HG03520 (cell line): ENCODE data around the gene ZDHHC14.
"Not testable (repeated sequence)": the region's sequence is repeated elsewhere in the genome, so short reads cannot be mapped to it uniquely, and the experiment has no call there.

ENCODE experiments used
- ATAC-seq: cut with Tn5 transposase; IDR thresholded peaks from one replicate; pipeline ENCODE4 v1.9.1; 2021; ENCODE audit warnings: mild to moderate bottlenecking, moderate library complexity; ENCODE audit not compliant: unreplicated experiment

Gene ZDHHC14

GRCh38 chr6:157676241-157676640, 295.3 kb downstream of the ZDHHC14 start:
- no peak for ATAC-seq

DNA sequence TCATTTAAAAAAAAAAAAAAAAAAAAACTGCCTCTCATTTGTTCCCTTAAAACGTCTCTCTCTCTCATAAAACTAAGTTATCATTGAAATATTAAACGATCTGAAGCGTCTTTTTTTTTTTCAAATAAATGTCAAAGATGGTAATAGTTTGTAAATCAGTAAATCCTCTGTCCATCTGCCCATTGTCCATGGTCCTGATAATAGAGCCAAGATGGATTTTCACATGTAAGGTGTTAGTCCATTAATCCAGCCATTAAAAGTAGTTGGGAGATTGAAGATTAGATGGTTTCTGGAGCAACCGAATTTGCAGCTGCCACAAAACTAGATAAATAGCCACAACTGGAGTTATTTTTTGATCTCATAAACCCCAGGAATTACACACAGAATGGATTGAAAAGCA, 296.2 kb downstream of the ZDHHC14 start:
- ATAC-seq, result no peak

- no peak for ATAC-seq
Observed at GRCh38 chr6:157679605-157680580, 298.9 kb downstream of the ZDHHC14 start.

DNA sequence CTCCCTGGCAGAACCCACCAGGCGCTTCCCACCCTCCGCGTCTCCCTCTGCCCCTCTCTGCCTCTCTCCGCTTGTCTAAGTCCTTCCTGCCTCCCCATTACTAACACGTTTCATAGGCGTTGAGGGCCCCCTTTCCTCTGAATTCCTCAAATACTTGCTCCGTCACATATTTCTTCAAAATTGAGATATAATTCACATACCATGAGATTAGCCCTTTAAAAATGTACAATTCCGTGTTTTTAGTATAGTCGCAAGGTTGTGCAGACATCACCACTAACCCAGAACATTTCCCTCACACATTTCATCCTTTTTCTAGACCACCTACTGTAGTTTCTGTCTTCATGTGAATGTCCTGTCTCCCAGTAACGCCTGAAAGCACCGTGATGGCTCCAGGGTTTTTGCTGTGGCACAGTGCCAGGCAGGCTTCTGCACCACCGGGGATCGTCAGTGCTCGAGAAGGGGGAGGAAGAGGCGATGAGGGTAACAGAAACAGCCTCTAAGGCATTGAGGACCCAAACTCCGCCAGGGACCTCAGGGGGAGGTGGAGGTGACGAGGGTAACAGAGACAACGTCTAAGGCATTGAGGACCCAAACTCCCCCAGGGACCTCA, 300.2 kb downstream of the ZDHHC14 start:
- no peak for ATAC-seq

DNA sequence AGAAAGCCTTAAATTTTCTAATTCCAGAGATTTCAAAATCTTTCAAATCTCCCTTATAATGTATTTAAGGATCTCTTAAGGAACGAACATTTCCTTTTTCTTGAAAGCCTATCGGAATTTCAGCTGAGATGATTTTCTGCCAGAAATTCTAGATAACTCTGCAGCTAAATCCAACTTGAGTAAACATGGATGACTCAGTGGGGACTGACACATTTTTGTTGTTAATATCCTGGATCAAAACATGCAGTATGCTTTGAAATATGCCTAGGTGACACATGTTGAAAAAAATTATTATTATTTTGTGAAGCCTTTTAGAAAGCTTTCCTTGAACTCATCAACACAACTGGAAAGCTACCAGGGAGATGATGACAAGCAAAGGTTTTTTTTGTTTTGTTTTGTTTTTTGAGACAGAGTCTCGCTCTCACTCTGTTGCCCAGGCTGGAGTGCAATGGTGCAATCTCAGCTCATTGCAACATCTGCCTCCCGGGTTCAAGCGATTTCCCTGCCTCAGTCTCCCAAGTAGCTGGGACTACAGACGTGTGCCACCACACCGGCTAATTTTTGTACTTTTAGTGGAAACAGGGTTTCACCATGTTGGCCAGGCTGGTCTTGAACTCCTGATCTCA, 302.0 kb downstream of the ZDHHC14 start:
- ATAC-seq, result no peak

DNA sequence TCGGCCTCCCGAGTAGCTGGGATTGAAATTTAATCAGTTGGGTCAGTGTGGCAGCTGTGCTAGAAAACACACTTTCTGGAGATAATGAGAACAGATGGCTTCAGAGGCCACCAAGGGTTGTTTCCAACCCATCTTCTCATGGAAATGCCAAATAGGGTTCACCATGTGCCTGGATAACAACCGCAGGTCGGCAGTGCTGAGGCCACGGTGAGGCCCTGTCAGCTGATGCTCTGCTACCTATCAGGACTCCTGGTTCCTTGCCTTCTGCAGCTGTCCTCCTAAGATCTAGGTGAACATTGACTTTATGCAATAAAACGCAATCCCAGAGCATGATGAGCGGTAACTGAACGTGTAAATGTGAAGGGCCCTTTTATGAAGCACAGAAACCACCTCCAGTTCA, 302.7 kb downstream of the ZDHHC14 start:
- ATAC-seq, result no peak

DNA sequence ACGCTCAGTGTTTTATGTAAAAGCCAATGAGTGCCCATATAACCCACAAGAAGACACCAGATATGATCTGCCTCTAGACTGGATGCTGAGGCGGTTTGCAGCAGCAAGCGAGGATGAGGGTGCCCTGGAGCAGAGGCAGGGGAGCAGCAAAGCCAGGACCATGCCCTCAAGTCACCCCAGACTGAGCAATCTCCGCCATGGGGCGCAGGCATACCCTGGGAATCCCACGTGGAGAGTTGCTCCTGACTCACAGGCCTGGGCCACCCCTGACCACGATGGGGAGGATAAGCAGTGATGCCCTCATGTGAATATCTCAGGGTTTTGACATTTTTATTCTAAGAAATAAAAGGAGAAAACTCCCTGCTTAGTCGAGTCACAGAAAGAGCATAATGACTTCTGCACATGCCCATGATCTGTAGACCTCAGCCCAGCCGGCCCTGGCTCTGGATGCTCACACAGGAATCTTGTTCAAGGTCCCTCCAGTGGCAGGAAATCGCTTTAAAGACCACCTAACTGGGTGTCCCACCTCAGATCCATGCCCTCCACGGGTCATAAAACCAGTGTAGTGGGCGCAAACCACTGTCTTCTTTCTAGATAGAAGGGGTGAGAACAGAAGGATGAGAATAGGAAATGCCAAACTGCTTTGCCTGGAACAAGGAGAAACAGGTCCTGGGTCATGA, 303.8 kb downstream of the ZDHHC14 start:
- ATAC-seq, result no peak

DNA sequence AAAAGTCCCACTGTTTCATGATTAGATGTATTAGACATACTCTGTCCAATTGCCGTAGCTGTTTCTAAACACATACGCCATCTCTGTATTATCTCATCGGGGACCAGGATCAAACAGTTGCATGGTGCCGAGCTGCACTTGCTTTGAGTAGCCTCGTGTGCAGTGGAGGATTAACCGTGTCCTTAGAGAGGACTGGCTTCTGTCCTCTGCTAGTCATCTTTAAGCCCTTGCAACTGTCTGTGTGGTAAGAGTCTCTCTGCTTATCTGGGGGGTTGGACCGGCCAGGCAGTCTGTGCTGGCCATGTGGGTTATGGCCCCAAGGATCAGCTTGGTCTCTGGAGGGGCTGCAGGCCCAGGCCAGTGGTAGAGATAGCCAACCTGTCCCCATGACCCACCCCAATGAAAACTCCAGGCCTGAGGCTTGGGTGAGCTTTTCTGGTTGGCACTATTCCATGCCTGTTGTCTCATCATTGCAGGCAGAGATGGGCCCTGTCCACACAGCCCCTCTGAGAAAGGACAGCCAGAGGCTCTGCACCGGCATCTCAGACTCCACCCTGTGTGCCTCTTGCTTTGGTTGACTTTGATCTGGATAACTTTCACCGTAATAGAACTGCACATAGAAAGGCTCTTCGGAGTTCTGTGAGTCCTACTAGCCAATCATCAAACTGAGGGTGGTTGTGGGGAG, 304.7 kb downstream of the ZDHHC14 start:
- ATAC-seq, result no peak

DNA sequence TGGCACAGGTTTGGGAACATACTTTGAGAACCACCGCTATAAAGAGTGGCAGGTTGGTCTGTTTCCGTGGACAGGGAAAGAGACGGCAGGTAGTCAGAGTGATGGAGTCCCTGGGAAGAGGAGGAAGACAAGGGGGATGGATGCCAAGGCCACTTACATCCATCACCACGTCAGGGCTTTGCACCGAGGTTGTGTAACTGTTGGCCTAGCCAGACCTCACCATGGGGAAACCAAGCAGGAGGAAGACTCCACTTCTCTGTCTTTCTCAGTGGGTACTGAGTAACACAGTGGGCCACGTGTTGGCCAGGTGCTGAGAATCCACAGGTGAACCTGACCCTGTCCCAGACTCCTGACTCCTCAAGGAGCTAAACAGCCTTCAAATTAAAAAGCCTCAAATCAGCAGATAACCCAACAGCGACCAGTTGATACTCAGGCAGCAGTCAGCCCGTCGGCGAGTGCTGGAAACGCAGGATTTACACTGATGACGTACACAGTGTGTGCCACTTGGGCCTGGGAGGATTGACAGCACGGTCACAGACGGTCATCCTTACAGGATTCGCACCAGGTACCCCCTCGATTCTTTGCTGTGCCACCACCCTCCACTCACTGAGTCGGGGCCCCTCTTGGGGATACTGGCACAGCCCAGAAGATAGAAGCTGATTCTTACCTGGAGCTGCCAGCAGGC, 307.4 kb downstream of the ZDHHC14 start:
- no peak for ATAC-seq

DNA sequence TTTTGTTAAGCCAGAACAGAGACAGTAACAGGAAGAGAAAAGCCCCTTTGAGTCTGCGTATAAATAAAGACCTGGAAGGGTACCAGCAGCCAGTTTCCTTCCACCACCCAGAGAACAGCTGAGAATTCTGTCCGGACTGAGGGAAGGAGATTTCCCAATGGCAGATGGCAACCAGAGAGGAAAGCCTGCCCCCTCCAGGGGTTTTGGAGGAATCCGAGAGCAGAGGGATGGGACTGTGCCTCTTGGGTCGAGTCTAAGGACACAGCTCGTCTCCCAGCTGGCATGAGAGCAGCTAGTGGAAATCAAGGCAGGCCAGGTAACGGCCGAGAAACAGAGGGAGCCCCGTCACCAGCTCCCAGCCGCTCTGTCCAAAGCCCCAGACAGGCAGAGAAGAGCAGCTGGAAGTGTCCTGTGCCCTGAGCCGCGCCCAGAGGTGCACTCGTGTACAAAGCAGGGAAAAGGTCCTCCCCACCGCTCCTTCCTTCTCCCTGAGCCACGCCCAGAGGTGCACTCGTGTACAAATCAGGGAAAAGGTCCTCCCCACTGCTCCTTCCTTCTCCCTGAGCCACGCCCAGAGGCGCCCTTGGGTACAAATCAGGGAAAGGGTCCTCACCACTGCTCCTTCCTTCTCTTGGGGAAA, 308.1 kb downstream of the ZDHHC14 start:
- ATAC-seq, result no peak

DNA sequence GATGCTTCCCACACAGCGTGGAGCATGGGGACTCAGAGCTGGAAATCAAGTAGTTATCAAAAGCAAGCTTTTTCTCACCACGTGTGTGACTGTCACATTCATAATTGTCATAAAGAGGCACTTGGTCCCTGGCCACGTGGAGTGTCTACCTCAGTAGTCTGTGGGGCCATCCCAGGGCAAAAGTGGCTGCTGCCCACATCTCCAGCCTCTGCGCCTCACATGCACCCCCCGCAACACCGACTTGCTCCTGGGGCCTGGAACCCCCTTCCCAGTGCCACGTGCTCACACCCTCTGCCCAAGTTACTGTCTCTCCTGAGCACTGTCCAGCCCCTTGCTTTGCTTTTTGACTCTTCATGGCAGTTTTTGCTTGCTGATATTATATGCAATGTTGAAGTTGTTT, 308.9 kb downstream of the ZDHHC14 start:
- ATAC-seq, result no peak

DNA sequence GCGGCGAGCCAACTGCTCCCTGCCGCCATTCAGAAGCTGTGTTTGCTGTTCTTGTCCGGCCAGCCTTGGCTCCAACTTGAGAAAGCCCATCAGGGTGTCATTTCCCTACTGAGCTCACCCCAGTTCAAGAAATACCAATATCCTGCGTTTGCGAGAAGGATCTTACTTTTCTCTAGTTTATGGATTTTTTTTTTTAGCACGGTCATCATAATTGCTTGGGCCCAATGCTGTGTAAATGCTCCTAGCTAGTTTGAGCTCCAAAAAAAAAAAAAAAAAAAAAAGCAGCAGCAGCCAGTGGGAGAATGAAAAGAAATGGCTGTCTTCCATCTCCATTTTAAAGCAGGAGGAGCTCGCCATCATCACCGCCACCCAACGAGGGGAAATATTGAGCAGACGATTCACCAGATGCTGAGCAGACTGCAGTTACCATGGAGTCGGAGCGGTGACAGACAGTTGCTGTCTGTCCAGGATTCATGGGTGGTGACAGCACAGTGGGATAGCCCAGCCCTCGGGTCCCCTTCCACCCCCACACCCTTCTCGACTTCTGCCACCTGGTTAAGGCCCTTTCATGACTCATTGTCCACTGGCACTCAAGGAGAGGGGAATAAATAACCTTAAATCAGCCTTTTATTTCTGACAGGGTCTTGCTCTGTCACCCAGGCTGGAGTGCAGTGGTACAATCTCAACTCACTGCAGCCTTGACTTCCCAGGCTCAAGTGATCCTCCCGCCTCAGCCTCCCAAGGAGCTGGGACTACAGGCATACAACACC, 309.6 kb downstream of the ZDHHC14 start:
- ATAC-seq, result no peak

DNA sequence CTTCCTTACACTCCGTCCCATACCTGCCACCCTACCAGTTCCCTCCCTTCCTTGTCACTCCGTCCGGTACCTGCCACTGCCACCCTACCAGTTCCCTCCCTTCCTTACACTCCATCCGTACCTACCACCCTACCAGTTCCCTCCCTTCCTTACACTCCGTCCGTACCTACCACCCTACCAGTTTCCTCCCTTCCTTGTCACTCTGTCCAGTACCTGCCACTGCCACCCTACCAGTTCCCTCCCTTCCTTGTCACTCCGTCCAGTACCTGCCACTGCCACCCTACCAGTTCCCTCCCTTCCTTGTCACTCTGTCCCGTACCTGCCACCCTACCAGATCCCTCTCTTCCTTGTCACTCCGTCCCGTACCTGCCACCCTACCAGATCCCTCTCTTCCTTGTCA, 310.6 kb downstream of the ZDHHC14 start:
- not testable (repeated sequence) for ATAC-seq

DNA sequence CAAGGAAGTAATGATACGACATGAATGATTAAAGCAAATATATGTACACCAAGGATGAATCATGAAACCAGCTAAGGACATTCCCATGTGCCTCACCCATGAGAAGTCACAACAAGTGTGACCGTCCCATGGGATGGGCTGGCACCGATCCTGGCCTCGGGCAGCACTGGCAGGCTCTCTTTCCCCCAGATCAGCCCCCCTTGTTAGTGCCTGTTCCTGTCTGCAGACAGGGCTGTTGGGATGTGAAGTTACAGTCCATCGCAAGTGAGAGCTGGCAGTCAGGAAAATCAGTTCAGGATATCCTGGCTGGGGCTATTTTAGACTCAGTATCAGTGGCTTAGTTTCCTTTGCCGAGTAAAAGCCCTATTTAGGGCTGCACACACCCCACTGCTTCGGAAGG, 312.9 kb downstream of the ZDHHC14 start:
- no peak for ATAC-seq

GRCh38 chr6:157695301-157696040, 314.5 kb downstream of the ZDHHC14 start:
- no peak for ATAC-seq

GRCh38 chr6:157699777-157700636, 319.0 kb downstream of the ZDHHC14 start:
- ATAC-seq, result no peak

DNA sequence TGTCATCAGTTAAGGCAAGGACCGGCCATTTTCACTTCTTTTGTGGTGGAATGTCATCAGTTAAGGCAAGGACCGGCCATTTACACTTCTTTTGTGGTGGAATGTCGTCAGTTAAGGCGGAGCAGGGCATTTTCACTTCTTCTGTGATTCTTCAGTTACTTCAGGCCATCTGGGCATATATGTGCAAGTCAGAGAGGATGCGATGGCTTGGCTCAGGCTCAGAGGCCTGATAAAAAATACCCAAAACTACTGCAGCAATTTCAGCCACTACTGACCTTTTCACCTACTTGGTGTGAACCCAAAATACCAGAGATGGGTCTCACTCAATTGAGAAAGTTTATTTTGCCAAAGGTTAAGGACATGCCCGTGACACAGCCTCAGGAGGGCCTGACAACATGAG, 325.4 kb downstream of the ZDHHC14 start:
- not testable (repeated sequence) for ATAC-seq
